H1 (cell line): ENCODE data around the gene SCAF11. TPM values are rescaled to one million over a fixed set of nuclear protein-coding genes. Genes with fewer than 3 reads are reported as not detected.
"Not testable (repeated sequence)": the region's sequence is repeated elsewhere in the genome, so short reads cannot be mapped to it uniquely, and the experiment has no call there.

ENCODE experiments used
- CTCF ChIA-PET: fragments of 300-600 bp; sonication (Branson Sonifier 250); formaldehyde crosslinking; loops from one replicate; lab custom pipeline; 2021; ENCODE audit not compliant: partially characterized antibody; lab: Charles Lee
- POLR2A ChIA-PET: fragments of 300-600 bp; sonication (Branson Sonifier 250); formaldehyde crosslinking; loops from one replicate; lab custom pipeline; 2021; ENCODE audit warnings: inconsistent platforms; ENCODE audit not compliant: partially characterized antibody; lab: Charles Lee
- DNase-seq, 2 experiments: peaks; one replicate each; pipeline versions ENCODE4 v3.0.0 to v3.0.0-alpha.2; 2010 to 2022; ENCODE audit warnings: low spot score in 2 of 2, low read depth in 1 of 2, mixed read lengths in 1 of 2
- FAIRE-seq: peaks from 2 replicates; lab custom pipeline; 2011; peaks lifted over from hg19 to GRCh38; lab: Jason Lieb, UNC
- H2AFZ ChIP-seq: 2 replicates; pipeline ENCODE4 v1.8.1; 2012; ENCODE audit warnings: low read length, inconsistent platforms
- H2AK5ac ChIP-seq: 2 replicates; pipeline ENCODE4 v1.6.1; 2013; ENCODE audit warnings: low read depth, low read length
- H2BK120ac ChIP-seq: replicated peaks from 2 replicates; pipeline ENCODE3; 2013; ENCODE audit warnings: low read depth, low read length, inconsistent platforms
- H2BK12ac ChIP-seq: 2 replicates; pipeline ENCODE4 v1.6.1; 2013; ENCODE audit warnings: low read depth, low read length
- H2BK15ac ChIP-seq: 2 replicates; pipeline ENCODE4 v1.6.1; 2013; ENCODE audit warnings: low read length
- H2BK20ac ChIP-seq: 2 replicates; pipeline ENCODE4 v1.6.1; 2013; ENCODE audit warnings: low read length
- H2BK5ac ChIP-seq: 2 replicates; pipeline ENCODE4 v1.6.1; 2013; ENCODE audit warnings: low read depth, low read length
- H3K14ac ChIP-seq: 2 replicates; pipeline ENCODE4 v1.6.1; 2013; ENCODE audit warnings: inconsistent platforms; ENCODE audit not compliant: insufficient read length
- H3K18ac ChIP-seq: 2 replicates; pipeline ENCODE4 v1.6.1; 2013; ENCODE audit warnings: low read length; ENCODE audit errors: extremely low read depth
- H3K23ac ChIP-seq: 2 replicates; pipeline ENCODE4 v1.6.1; 2013; ENCODE audit warnings: inconsistent platforms; ENCODE audit not compliant: insufficient read length
- H3K23me2 ChIP-seq: 2 replicates; pipeline ENCODE4 v1.6.1; 2013; ENCODE audit warnings: low read depth, low read length
- H3K27ac ChIP-seq: 2 replicates; pipeline ENCODE4 v1.6.1; 2011; ENCODE audit warnings: low read depth, low read length, inconsistent platforms
- H3K27me3 ChIP-seq, 4 experiments: replicated peaks in 1 of 4; 1 replicate in 1 of 4; 2 replicates in 3 of 4; pipeline versions ENCODE4 v1.6.1 to v1.8.1; 2011 to 2013; ENCODE audit warnings: low read length in 3 of 4, mild to moderate bottlenecking in 3 of 4, inconsistent platforms in 2 of 4, mixed read lengths in 2 of 4, moderate library complexity in 1 of 4; ENCODE audit not compliant: control insufficient read depth in 3 of 4, insufficient read depth in 3 of 4; ENCODE audit errors: extremely low read depth in 1 of 4
- H3K36me3 ChIP-seq, 4 experiments: 2 replicates each; pipeline versions ENCODE4 v1.6.1 to v1.8.1; 2011 to 2013; ENCODE audit warnings: mild to moderate bottlenecking in 4 of 4, low read length in 3 of 4, moderate library complexity in 2 of 4, control low read depth in 1 of 4, inconsistent platforms in 1 of 4; ENCODE audit not compliant: insufficient read depth in 4 of 4, control insufficient read depth in 2 of 4
- H3K4ac ChIP-seq: replicated peaks from 2 replicates; pipeline ENCODE3; 2013; ENCODE audit warnings: low read length, low read depth, mixed read lengths, inconsistent platforms; ENCODE audit not compliant: insufficient read length
- H3K4me1 ChIP-seq, 4 experiments: replicated peaks in 1 of 4; 1 replicate in 1 of 4; 2 replicates in 3 of 4; pipeline versions ENCODE4 v1.6.1 to v1.8.1; 2011 to 2013; ENCODE audit warnings: low read length in 3 of 4, inconsistent platforms in 2 of 4, mixed read lengths in 1 of 4; ENCODE audit not compliant: insufficient read depth in 4 of 4, control insufficient read depth in 3 of 4
- H3K4me2 ChIP-seq, 2 experiments: 2 replicates each; pipeline versions ENCODE4 v1.6.1 to v1.8.1; 2011 to 2013; ENCODE audit warnings: low read depth in 2 of 2, low read length in 2 of 2, control low read depth in 1 of 2, inconsistent platforms in 1 of 2, mild to moderate bottlenecking in 1 of 2; ENCODE audit not compliant: insufficient read depth in 1 of 2
- H3K4me3 ChIP-seq, 4 experiments: fragments of 200-600, 300-600 bp in 1 of 4; sonication (generic), shearing (Covaris generic), sonication (Bioruptor Twin) in 1 of 4; 2 replicates each; pipeline versions ENCODE4 v1.5.1 to v1.8.1; 2011 to 2016; ENCODE audit warnings: low read length in 4 of 4, low read depth in 3 of 4, control low read depth in 2 of 4, inconsistent platforms in 2 of 4, mild to moderate bottlenecking in 2 of 4, mixed read lengths in 1 of 4, moderate library complexity in 1 of 4; ENCODE audit not compliant: insufficient read depth in 2 of 4; ENCODE audit errors: extremely low read depth in 1 of 4
- H3K56ac ChIP-seq: replicated peaks from 2 replicates; pipeline ENCODE3; 2013; ENCODE audit warnings: low read depth, mild to moderate bottlenecking, mixed read lengths, low read length, inconsistent platforms; ENCODE audit not compliant: insufficient read length
- H3K79me1 ChIP-seq: 2 replicates; pipeline ENCODE4 v1.6.1; 2013; ENCODE audit warnings: low read depth, low read length, control low read depth
- H3K79me2 ChIP-seq, 2 experiments: 2 replicates each; pipeline versions ENCODE4 v1.6.1 to v1.8.1; 2012 to 2013; ENCODE audit warnings: low read length in 2 of 2, mild to moderate bottlenecking in 2 of 2, inconsistent platforms in 1 of 2; ENCODE audit not compliant: insufficient read depth in 2 of 2, control insufficient read depth in 1 of 2
- H3K9ac ChIP-seq, 4 experiments: replicated peaks in 1 of 4; 1 replicate in 1 of 4; 2 replicates in 3 of 4; pipeline versions ENCODE4 v1.6.1 to v1.8.1; 2011 to 2013; ENCODE audit warnings: low read depth in 3 of 4, low read length in 3 of 4, control low read depth in 2 of 4, mild to moderate bottlenecking in 2 of 4, moderate library complexity in 2 of 4, inconsistent platforms in 1 of 4; ENCODE audit errors: extremely low read depth in 1 of 4
- H3K9me3 ChIP-seq, 2 experiments: 2 replicates each; pipeline versions ENCODE4 v1.6.1 to v1.8.1; 2012 to 2013; ENCODE audit warnings: mild to moderate bottlenecking in 2 of 2, moderate library complexity in 2 of 2, control low read depth in 1 of 2, inconsistent platforms in 1 of 2, low read depth in 1 of 2, low read length in 1 of 2, mixed read lengths in 1 of 2; ENCODE audit not compliant: insufficient read depth in 2 of 2
- H4K20me1 ChIP-seq, 2 experiments: replicated peaks in 1 of 2; 2 replicates each; pipeline versions ENCODE3 to v1.8.1; 2011 to 2013; ENCODE audit warnings: inconsistent platforms in 2 of 2, low read length in 2 of 2, mild to moderate bottlenecking in 1 of 2; ENCODE audit not compliant: insufficient read depth in 2 of 2, control insufficient read depth in 1 of 2
- H4K5ac ChIP-seq: 2 replicates; pipeline ENCODE4 v1.6.1; 2013; ENCODE audit warnings: low read length, low read depth, mixed read lengths, inconsistent platforms; ENCODE audit not compliant: insufficient read length
- H4K8ac ChIP-seq: 2 replicates; pipeline ENCODE4 v1.8.0; 2013; ENCODE audit warnings: mild to moderate bottlenecking, moderate library complexity, low read length, inconsistent platforms; ENCODE audit not compliant: insufficient read depth; ENCODE audit errors: extremely low read depth
- H4K91ac ChIP-seq: replicated peaks from 2 replicates; pipeline ENCODE3; 2013; ENCODE audit warnings: low read length, mixed read lengths, inconsistent platforms; ENCODE audit not compliant: insufficient read length
- E2F6 ChIP-seq: IDR thresholded peaks from 2 replicates; pipeline ENCODE4 v1.6.1; 2012; ENCODE audit warnings: inconsistent platforms
- KDM1A ChIP-seq: fragments of 200-600, 300-600 bp; sonication (generic); IDR thresholded peaks from 2 replicates; pipeline ENCODE4 v1.7.1; 2016; ENCODE audit warnings: mild to moderate bottlenecking, low read length, borderline replicate concordance
- MAX ChIP-seq: IDR thresholded peaks from 2 replicates; pipeline ENCODE4 v1.6.1; 2012; ENCODE audit warnings: inconsistent platforms
- SIX5 ChIP-seq: IDR thresholded peaks from 2 replicates; pipeline ENCODE4 v1.6.1; 2011; ENCODE audit warnings: mild to moderate bottlenecking, low read depth, low read length
- SP1 ChIP-seq: IDR thresholded peaks from 2 replicates; pipeline ENCODE4 v1.6.1; 2011; ENCODE audit warnings: low read depth, low read length
- WGBS, 2 experiments: shearing (Covaris generic) in 1 of 2; methylation state at CpG; one replicate each; pipeline versions ENCODE4 v1.1.6 to v1.1.7; 2013 to 2015; ENCODE audit warnings: low lambda C conversion rate in 2 of 2, mixed read lengths in 2 of 2, inconsistent platforms in 1 of 2, low coverage in 1 of 2, missing lambda C conversion rate in 1 of 2; ENCODE audit not compliant: insufficient replicate concordance in 2 of 2, insufficient coverage in 1 of 2, insufficient read length in 1 of 2; ENCODE audit errors: extremely low coverage in 1 of 2, missing lambda C conversion rate in 1 of 2; 5-methylcytosine and 5-hydroxymethylcytosine counted together
- polyA plus RNA-seq, 7 experiments: library from polyadenylated mRNA; depleted of rRNA in 3 of 7; stranded (reverse) in 5 of 7; unstranded in 2 of 7; fragments of >200 nt in 5 of 7; fragments of 200-250 nt in 2 of 7; gene quantifications; 1 replicate in 5 of 7; 2 replicates in 1 of 7; 4 replicates in 1 of 7; pipeline versions ENCODE4 v1.2.1 to v1.2.3, GENCODE V29; 2011 to 2013; ENCODE audit warnings: missing spikeins in 2 of 7, mixed read lengths in 2 of 7
- total RNA-seq: library from RNA; stranded (reverse); fragmentation: NEBNext Ultra II Directional; extraction: Animal tissue kit (Norgen Biotek cat#: 25700); gene quantifications from 2 replicates; pipeline ENCODE4 v1.2.1, GENCODE V29; 2021

SCAF11 gene
- total and polyA plus RNA-seq, 2 of the 8 experiments (the other 6 are each of a cell fraction or from before 2014, with no cell fraction given), result 15.1 to 77.8 TPM

DNA sequence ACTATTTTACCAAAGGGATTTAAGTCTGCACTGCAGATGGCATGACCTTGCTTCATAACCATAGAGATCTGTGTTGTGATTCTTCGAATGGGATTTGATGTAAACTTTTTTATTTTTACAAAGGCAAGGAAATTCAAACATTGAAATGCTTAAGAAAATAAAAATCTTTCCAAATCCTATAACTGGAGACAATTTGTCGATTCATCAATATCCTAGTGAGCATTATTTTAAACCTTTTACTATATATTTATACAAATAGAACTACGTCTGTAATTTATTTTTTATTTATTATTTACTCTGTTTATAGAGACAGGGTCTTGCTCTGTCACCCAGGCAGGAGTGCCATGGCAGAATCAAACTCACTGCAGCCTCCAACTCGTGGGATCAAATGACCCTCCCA is 14.3 kb upstream of the SCAF11 start (continued):
- no peak for TF ChIP-seq KDM1A
- no peak for TF ChIP-seq MAX
- TF ChIP-seq SP1, result no peak
- no peak for TF ChIP-seq E2F6
- TF ChIP-seq SIX5, result no peak

- POLR2A ChIA-PET, result interaction anchor here (0.6 kb wide), 1 partner anchor 10 kb away, joined by 4 read pairs; the partner anchor contains the start of gene SCAF11
- not testable (repeated sequence) for H4K91ac ChIP-seq, H3K4ac ChIP-seq
These were observed 9.7 kb upstream of the SCAF11 start for GRCh38 chr12:46000076-46000475.

More at GRCh38 chr12:46000076-46000475, 9.7 kb upstream of the SCAF11 start:
- H3K36me3 ChIP-seq, H3K23ac ChIP-seq, H4K8ac ChIP-seq, H2AFZ ChIP-seq, H4K20me1 ChIP-seq, H3K4me1 ChIP-seq, H3K9ac ChIP-seq, H2BK120ac ChIP-seq, H3K14ac ChIP-seq, H3K27me3 ChIP-seq, H3K79me2 ChIP-seq, H2AK5ac ChIP-seq, H3K4me3 ChIP-seq, H3K79me1 ChIP-seq, H3K23me2 ChIP-seq, H2BK20ac ChIP-seq, CTCF ChIA-PET, H4K5ac ChIP-seq, H2BK12ac ChIP-seq, FAIRE-seq, H2BK5ac ChIP-seq, DNase-seq, H2BK15ac ChIP-seq, H3K18ac ChIP-seq, H3K56ac ChIP-seq, H3K4me2 ChIP-seq, H3K27ac ChIP-seq: not testable (repeated sequence)
- WGBS, 2 experiments, result 92% methylated on average over 21 of the region's 30 CpGs; no CpG with 5 or more reads in 1 of the 2 experiments
- peaks cover 0 to 24% of the 10 kb centered on the region in 2 experiments; a peak in 2 of 4 replicates for H3K9me3 ChIP-seq
